Heart right ventricle (tissue), 16 donors: Measurements from ENCODE around the gene SKAP2. TPM values are rescaled to one million over a fixed set of nuclear protein-coding genes. Genes with fewer than 3 reads are reported as not detected.

Experiments used
- ATAC-seq, 8 donors: fragments of 200-7000 bp; cut with Tn5 transposase; one replicate each; pipeline ENCODE4 v1.9.1; 2020; ENCODE audit warnings: mild to moderate bottlenecking in 8 of 8, moderate library complexity in 8 of 8, moderate number of reproducible peaks in 1 of 8
- DNase-seq, 2 donors: peaks; one replicate each; pipeline ENCODE4 v3.0.0-alpha.2; 2020
- H3K27ac ChIP-seq, 10 donors: fragments of 200-600 bp; sonication (generic) in 2 of 10; one replicate each; pipeline versions ENCODE4 v1.5.0 to v1.8.0; 2020 to 2022; ENCODE audit warnings: mild to moderate bottlenecking in 3 of 10
- H3K27me3 ChIP-seq, 7 donors: fragments of 200-600 bp; one replicate each; pipeline ENCODE4 v1.8.0; 2021 to 2022; ENCODE audit warnings: mild to moderate bottlenecking in 2 of 7
- H3K36me3 ChIP-seq, 9 donors: fragments of 200-600 bp; sonication (generic) in 1 of 9; one replicate each; pipeline versions ENCODE4 v1.5.0 to v1.8.0; 2020 to 2022; ENCODE audit warnings: mild to moderate bottlenecking in 2 of 9
- H3K4me1 ChIP-seq, 9 donors: fragments of 200-600 bp; sonication (generic) in 1 of 9; one replicate each; pipeline versions ENCODE4 v1.5.0 to v1.8.0; 2020 to 2022; ENCODE audit warnings: mild to moderate bottlenecking in 4 of 9
- H3K4me3 ChIP-seq, 10 donors: fragments of 200-600 bp; sonication (generic) in 2 of 10; one replicate each; pipeline versions ENCODE4 v1.5.0 to v1.8.0; 2020 to 2022; ENCODE audit warnings: mild to moderate bottlenecking in 7 of 10, moderate library complexity in 2 of 10
- H3K9me3 ChIP-seq, 11 donors: fragments of 200-600 bp in 10 of 11; sonication (generic) in 2 of 11; one replicate each; pipeline versions ENCODE4 v1.5.0 to v1.8.0; 2013 to 2022; ENCODE audit warnings: mild to moderate bottlenecking in 2 of 11, control low read depth in 1 of 11, moderate library complexity in 1 of 11
- WGBS, 2 donors: extraction: QIAGEN DNeasy Blood & Tissue Kit; methylation state at CpG; one replicate each; pipeline ENCODE4 v1.1.7; 2013; ENCODE audit warnings: inconsistent platforms in 1 of 2; 5-methylcytosine and 5-hydroxymethylcytosine counted together
- intact Hi-C, 10 donors: fragments of 100-400 bp; cut with DNase I; formaldehyde crosslinking; loops; one replicate each; pipeline versions ENCODE4 v1.11.1 to v1.14.2; 2022
- polyA plus RNA-seq, 2 donors: library from polyadenylated mRNA; stranded (reverse); fragments of 200-250 nt; gene quantifications; one replicate each; pipeline ENCODE4 v1.2.3, GENCODE V29; 2013
- total RNA-seq, 10 donors: library from RNA; stranded (reverse); fragmentation: NEBNext Ultra II Directional in 3 of 10; extraction: Animal tissue kit (Norgen Biotek cat#: 25700) in 3 of 10; gene quantifications; one replicate each; pipeline versions ENCODE4 v1.2.1 to v1.2.4, GENCODE V29; 2021 to 2023
- TF ChIP-seq, protein P1 (sequence below), 9 donors: fragments of 200-600 bp; sonication (generic) in 2 of 9; IDR thresholded peaks; one replicate each; pipeline versions ENCODE4 v1.5.0 to v1.8.0; 2021 to 2022; ENCODE audit warnings: antibody characterized with exemption in 9 of 9, mild to moderate bottlenecking in 5 of 9, moderate library complexity in 1 of 9
- donor health status: Arrhythmogenic right ventricular cardiomyopathy.
- donor health status: ischemic (EF 13 %, LVEDD 7.1; RV severe dilation, severe dysfunction).
- donor health status: healthy with polysubstance abuse.
- donor health status: DM: no; HTN: yes; CAD: no.
- donor health status: DM: no; HTN: no; CAD: no.
- donor health status: ischemic (EF 25% LVEDD 6.9; RV normal size, moderate dysfunction).
- donor health status: ischemic (EF 25% LVEDD 5.7; RV mildly dilated, moderate dysfunction).
- donor health status: healthy.
- donor health status: DM: yes; HTN: yes; CAD: no.
- donor health status: Ischemic cardiomyopathy.
- donor health status: ischemic (EF 35%, LVEDD 5.7; RV mildly dilated, moderate dysfunction).
- donor health status: nonischemic (EF 11% LVEDD 7.7; RV severe dilation, severe dysfunction).
- donor health status: DM: yes; HTN: yes; CAD: no.
- donor health status: PGD.
- donor health status: ischemic (EF 29% LVEDD 5.4; RV normal size, mild dysfunction).
- donor health status: nonischemic (EF 23%, LVEDD 6.1; RV moderate dilation, normal function).

The SKAP2 gene
- total and polyA plus RNA-seq, 12 donors, result 1.9 to 12.3 (median 4.6) TPM

DNA sequence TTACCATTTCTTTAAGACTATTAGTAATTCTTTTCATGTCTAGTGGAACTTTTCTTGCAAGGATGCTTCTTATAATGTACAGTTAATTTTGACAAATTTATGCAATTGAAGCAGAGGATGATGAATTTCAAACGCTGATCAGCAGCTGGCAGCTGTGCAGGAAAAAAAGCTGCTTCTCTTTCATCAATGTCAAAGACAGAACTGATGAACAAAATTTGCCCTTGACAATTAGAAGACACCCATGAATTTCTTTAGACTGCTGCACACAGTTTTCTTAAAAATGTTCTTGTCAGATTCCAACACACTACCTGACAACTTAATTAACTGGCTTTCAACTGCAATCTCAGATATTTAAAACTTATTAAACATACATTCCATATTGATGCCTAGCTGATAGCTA lies 138.3 kb downstream of the SKAP2 start:
- ATAC-seq, result no peak
- no peak overlapping the region for H3K27ac ChIP-seq
- intact Hi-C loops, result no loop called here
- peaks cover 0 to 19% (median 0%) of the 10 kb centered on the region in 7 donors for H3K27me3 ChIP-seq
- H3K4me3 ChIP-seq, result no peak overlapping the region
- WGBS, 2 donors, result 55 to 57% methylated on average over 1 of the region's 1 CpG
- DNase-seq, result no peak
- TF ChIP-seq, protein P1, sequence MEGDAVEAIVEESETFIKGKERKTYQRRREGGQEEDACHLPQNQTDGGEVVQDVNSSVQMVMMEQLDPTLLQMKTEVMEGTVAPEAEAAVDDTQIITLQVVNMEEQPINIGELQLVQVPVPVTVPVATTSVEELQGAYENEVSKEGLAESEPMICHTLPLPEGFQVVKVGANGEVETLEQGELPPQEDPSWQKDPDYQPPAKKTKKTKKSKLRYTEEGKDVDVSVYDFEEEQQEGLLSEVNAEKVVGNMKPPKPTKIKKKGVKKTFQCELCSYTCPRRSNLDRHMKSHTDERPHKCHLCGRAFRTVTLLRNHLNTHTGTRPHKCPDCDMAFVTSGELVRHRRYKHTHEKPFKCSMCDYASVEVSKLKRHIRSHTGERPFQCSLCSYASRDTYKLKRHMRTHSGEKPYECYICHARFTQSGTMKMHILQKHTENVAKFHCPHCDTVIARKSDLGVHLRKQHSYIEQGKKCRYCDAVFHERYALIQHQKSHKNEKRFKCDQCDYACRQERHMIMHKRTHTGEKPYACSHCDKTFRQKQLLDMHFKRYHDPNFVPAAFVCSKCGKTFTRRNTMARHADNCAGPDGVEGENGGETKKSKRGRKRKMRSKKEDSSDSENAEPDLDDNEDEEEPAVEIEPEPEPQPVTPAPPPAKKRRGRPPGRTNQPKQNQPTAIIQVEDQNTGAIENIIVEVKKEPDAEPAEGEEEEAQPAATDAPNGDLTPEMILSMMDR (IDR thresholded peaks at IDR 0.05), result no peak
- no peaks in the 10 kb centered on the region for H3K36me3 ChIP-seq
- peaks cover 0 to 2% (median 0%) of the 10 kb centered on the region in 11 donors for H3K9me3 ChIP-seq
- H3K4me1 ChIP-seq, result peaks cover 0 to 9% (median 0%) of the 10 kb centered on the region in 9 donors

GRCh38 chr7:26724795-26725194 lies 139.6 kb downstream of the SKAP2 start:
- intact Hi-C loops, result no loop called here
- peaks cover 0 to 9% (median 0%) of the 10 kb centered on the region in 9 donors for H3K4me1 ChIP-seq
- H3K4me3 ChIP-seq, result no peak overlapping the region
- no peaks in the 10 kb centered on the region for H3K9me3 ChIP-seq
- H3K36me3 ChIP-seq, result peaks cover 0 to 9% (median 0%) of the 10 kb centered on the region in 9 donors
- WGBS, 2 donors, result 62 to 75% methylated on average over 2 of the region's 2 CpGs
- peaks cover 0 to 19% (median 0%) of the 10 kb centered on the region in 7 donors for H3K27me3 ChIP-seq
- H3K27ac ChIP-seq, result no peak overlapping the region
- DNase-seq (no peak), ATAC-seq (no peak)
- TF ChIP-seq, protein P1 (IDR thresholded peaks at IDR 0.05), result no peak

DNA sequence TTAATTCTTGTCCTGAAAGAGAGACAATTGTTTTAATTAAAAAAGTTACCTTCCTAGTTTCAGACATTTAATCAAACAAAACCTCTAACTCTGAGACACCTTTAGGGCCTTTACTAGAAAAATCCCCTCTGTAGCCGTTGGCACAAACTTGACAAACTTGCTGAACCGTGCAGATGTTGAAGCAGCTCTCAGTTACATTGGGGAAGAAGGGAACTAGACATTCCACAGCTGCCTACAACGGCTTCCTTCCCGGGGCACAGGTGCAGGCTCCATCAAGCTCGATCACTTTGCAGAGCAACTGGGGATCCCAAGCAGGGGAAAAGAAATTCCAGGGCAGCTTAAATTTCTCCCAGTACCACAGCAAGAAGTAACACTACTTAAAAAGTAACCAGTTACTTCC lies 141.3 kb downstream of the SKAP2 start:
- no peak overlapping the region for H3K4me3 ChIP-seq
- ATAC-seq, result no peak
- TF ChIP-seq, protein P1 (IDR thresholded peaks at IDR 0.05), result no peak
- peaks cover 0 to 9% (median 0%) of the 10 kb centered on the region in 9 donors for H3K36me3 ChIP-seq
- DNase-seq, result no peak
- intact Hi-C loops, result no loop called here
- 31 to 41% methylated on average over 5 of the region's 5 CpGs for WGBS, 2 donors
- no peaks in the 10 kb centered on the region for H3K9me3 ChIP-seq
- H3K27me3 ChIP-seq, result peaks cover 0 to 30% (median 4%) of the 10 kb centered on the region in 7 donors
- H3K27ac ChIP-seq, result no peak overlapping the region
- no peaks in the 10 kb centered on the region for H3K4me1 ChIP-seq

DNA sequence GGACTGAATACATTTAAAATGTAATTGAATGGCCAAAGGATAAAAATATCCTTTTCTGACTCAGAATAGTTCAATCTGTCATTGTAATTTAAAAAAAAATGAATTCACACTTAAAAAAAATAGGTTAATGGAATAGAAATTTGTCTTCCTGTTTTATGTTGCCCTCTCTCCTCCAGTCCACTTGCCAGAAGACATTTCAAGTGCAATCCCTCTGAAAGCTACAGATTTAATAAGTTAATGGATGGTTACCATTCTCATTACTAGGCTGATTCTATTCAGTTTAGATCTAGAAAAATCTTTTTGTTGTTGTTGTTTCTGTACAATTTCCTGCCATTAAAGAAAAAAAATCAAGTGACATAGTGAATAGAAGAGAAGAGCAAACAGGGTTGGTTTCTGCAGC lies 142.9 kb downstream of the SKAP2 start:
- TF ChIP-seq, protein P1 (IDR thresholded peaks at IDR 0.05), result no peak
- intact Hi-C loops, result no loop called here
- Histone ChIP-seq H3K4me3 (no peak overlapping the region), H3K27ac (no peak overlapping the region), H3K4me1 (no peaks in the 10 kb centered on the region), H3K27me3 (peaks cover 0 to 30% (median 4%) of the 10 kb centered on the region in 7 donors), H3K36me3 (peaks cover 0 to 9% (median 0%) of the 10 kb centered on the region in 9 donors), H3K9me3 (no peaks in the 10 kb centered on the region)
- ATAC-seq (no peak), DNase-seq (no peak)
